GM18951 (cell line): Measurements from ENCODE around the gene FOSB.
A peak's percentile ranks its signal among the peaks of the same experiment; 100 is the strongest.
"Not testable (repeated sequence)": the region's sequence is repeated elsewhere in the genome, so short reads cannot be mapped to it uniquely, and the experiment has no call there.

Experiments
- POLR2A ChIP-seq: IDR thresholded peaks from 4 replicates; pipeline ENCODE4 v1.6.1; 2011; ENCODE audit warnings: mild to moderate bottlenecking; ENCODE audit not compliant: insufficient read length, insufficient read depth; ENCODE audit errors: extremely low read depth
- in situ Hi-C: fragments of 300-500 bp; cut with MboI; formaldehyde crosslinking; loops from one replicate; pipeline ENCODE4 v1.12.0; 2022; ENCODE audit warnings: low sequenced_read_pairs, mixed read lengths, inconsistent platforms; ENCODE audit not compliant: unreplicated experiment

Gene FOSB

DNA sequence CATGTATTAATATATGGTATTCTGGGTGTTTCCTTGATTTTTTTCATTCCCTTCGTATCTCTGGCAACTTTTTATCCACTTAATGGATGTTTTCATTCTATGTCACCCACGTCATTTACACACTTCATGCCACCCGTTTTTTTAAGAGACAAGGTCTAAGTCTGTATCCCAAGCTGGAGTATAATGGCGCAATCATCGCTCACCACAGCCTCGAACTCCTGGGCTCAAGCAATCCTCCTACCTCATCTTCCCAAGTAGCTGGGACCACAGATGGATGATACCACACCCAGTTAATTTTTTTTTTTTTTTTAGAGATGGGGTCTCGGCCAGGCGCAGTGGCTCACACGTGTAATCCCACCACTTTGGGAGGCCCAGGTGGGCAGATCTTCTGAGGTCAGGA lies 36.1 kb downstream of the FOSB start:
- in situ Hi-C loops = no loop called here

DNA sequence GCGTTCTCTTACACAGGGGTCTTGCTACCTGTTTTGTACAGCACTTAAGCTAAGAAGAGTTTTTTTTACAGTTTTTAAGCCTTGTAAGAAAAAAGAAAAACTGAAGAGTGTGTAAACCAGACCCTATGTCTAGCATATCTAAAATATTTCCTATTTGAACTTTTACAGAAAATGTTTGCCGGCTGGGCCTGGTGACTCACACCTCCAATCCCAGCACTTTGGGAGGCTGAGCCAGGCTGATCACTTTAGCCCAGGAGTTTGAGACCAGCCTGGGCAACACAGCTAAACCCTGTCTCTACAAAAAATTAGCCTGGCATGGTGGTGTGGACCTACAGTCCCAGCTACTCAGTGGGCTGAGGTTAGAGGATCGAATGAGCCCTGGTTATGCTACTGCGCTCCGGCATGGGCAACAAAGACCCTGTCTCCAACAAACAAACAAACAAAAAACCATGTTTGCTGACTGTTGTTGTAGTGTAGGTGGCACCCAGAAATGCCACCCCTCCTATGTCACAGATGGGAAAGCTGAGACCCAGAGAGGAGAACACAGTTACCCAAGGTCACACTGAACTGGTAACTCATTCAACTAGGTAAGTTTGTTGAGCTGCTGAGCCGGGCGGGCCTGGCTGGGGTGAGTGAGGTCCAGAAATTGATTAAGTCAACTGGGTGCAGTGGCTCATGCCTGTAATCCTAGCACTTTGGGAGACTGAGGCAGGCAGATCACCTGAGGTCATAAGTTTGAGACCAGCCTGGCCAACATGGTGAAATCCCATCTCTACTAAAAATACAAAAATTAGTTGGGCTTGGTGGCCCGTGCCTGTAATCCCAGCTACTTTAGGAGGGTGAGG lies 37.6 kb downstream of the FOSB start:
- TF ChIP-seq POLR2A = no peak
- in situ Hi-C loops = no loop called here

More for the DNA sequence above, 36.1 kb downstream of the FOSB start:
- TF ChIP-seq POLR2A = no peak

DNA sequence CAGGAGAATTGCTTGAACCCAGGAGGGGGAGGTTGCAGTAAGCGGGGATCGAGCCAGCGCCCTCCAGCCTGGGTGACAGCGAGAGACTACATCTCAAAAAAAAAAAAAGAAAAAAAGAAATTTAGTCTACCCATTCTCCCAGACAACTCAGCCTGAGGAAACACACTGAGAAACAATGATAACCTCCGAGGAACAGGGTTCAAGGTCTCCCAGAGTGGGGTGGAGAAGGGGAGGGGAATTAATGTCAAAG lies 38.1 kb downstream of the FOSB start:
- in situ Hi-C loops = no loop called here
- no peak for TF ChIP-seq POLR2A

DNA sequence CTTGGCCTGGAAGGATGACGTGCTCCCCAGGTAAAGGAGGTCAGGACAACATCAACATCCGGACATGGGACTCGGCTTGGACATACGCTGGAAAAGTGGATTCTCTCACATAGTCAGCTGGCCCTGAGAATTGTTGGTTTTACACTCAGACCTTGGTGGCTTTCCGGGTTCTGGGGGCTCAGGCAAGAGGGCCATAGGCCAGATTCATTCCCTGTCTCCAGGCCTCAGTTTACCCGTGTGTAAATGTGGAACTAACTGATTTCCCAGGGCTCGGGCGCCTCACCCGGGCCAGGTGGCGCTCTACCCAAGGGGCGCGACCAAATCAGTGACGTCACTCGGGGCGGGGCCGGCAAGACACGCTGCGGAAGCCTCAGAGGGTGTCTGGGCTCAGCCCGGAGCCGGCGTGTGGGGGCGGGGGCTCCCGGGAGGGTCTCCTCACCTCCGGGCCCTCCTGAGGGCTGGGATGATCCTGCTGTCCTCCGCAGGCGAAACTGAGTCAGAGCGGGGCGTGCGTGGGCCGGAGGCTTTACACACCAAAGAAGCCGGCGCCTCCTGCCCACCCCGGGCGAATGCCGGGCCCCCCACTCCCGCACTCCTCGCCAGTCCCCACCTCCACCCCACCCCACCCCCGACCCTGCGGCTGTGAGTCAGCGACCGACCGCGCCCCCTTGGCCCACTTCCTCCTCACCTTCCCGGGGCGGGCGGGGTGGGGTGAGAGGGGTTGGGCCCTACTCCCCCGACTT lies 38.6 kb downstream of the FOSB start:
- in situ Hi-C loops = no loop called here
- peak; percentile 86 for TF ChIP-seq POLR2A

DNA sequence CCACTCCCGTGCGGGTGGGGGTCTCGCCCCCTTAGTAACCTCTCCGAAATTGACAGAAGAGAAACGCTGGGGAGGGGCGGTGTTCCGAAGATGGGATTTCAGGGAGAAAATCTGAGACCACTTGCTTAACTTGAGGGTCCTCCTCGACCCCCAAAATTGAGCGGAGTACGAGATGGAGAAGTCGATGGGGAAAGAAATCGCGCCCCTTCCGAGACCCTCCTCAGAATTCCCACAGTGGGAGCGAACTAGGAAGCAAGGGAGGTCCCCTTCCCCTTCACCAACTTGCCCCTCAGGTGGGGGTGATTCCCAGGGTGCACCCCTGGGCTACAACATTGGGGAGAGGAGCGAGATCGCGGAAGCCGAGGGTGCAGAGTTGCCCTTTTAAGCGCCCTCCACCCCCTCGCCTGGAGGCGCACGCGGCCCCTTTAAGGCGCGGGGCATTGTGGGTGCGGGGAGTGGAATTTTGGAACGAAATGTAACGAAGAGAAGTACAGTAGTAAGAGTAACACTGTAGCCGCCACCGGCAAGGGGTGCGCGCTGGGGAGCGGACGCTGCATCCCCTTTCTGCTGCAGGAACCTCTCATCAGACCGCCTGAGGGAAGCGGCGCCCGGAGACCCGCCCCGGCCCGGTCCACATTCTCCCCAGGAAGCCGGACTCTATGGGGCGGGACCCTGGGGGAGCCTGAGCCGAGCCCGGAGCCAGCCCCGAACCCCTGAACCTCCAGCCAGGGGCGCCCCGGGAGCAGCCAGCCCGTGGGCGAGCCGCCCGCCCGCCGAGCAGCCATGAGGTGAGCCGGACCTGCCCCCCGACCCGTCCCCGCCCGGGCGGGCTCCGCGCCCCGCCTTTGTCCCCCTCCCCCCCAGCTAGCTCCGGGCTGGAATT lies 39.4 kb downstream of the FOSB start, which contains the start of gene VASP:
Gene VASP (plus strand): TSS at position 491 of the 883 bp plus-strand sequence. CDS start 293 bp downstream, at position 784.
- in situ Hi-C loops = no loop called here

DNA sequence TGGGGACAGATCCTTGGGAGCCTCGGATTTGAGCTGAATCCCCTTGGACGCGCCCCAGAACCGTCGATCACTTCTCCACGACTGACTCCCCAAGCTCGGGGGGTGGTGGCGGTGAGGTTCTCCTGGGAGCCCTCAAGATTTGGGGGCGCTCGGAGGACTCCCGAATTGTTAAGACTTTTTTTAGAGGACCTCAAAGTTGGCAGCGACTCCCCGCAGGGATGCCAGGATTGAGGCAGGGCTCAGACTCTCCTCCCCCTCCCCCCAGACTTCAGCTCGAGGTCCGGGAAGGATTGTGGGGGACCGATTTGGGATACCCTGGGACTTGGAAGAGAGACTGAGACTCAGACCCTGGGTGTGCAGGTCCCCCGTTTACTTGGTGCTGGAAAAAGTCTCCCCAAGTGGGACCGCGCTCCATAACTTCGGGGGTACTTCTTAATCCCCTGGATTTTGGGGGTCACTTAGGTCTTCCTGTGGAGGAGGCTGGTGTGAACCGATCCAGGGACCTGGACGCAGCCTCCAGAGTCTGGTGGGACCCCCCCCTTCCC lies 40.1 kb downstream of the FOSB start:
- no peak for TF ChIP-seq POLR2A
- in situ Hi-C loops = no loop called here

More for the DNA sequence above, 39.4 kb downstream of the FOSB start, which contains the start of gene VASP:
- TF ChIP-seq POLR2A = peak; percentile 99

DNA sequence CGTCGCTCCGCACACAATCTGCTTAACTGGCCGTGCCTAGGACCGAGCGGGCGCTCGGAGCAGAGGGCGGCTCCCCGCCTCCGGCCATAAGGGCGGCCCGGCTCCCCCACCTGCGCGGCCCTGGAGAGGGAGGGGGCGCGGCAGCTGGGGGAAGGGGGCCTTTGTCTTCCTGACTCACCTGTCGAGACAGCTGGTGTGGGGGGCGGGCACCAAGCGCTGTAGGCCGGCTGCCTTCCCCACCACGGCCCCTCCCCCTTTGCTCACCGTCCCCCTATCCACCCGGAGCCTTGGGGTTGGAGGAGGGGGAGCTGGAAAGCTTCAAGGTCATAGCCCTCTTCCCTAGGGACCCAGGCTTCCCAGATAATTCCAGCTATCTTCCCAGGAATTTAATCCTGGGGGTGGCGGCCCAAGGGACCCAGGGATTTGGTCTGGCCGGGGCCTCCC lies 40.6 kb downstream of the FOSB start:
- TF ChIP-seq POLR2A = no peak
- in situ Hi-C loops = no loop called here

DNA sequence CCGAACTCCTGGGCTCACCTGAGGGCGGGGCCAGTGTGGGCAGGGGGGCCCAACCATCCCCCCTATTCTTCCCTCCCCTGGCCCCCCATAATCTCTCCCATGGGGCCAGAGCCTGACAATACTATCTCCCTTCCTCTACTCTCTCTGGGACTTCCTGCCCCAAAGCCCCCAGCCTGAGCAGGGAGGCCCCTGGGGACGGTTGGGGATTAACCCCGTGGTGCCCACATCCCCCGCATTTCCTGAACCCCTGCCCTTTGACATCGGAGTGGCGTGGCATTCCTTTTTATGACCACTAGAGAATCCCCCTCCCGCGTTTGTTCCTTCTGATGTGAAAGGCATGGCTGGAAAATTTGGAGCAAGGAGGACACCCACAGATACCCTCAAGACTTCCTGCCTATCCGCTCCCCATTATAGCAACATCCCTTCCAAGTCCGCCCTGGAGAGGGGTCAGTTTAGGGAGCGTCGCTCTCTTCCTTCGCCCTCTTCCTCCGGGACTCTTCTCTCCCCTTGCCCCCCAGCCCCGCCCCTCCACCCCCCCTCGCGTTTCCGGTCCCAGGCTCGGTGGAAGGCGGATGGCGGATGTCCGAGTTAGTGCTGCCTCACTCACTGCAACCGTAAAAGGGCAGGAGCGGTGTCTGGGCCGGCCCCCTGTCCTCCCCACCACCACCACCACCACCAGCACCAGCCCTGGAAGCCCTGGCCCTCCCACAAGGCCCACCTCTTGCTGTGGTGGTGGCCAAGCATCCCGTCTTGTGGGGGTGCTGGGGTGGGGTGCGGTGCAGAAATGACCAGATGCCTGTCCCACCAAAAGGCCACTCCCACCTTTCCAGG lies 41.3 kb downstream of the FOSB start:
- in situ Hi-C loops = no loop called here
- peak; percentile 49 for TF ChIP-seq POLR2A

DNA sequence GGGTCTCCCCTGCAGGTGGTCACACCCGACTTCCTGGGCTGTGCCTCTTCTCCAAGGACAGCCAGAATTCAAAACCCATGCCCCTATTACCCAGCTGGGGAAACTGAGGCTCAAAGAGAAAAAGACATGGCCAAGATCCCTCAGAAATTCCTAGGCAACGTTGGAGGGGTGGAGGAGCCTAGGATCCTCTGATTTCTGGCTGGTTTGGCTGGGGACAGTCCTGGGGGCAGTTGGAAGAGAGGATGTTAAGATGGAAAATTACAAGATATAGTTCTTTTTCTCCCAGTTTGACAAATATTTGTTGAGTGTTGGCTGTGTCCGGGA lies 41.9 kb downstream of the FOSB start:
- no peak for TF ChIP-seq POLR2A
- in situ Hi-C loops = no loop called here

DNA sequence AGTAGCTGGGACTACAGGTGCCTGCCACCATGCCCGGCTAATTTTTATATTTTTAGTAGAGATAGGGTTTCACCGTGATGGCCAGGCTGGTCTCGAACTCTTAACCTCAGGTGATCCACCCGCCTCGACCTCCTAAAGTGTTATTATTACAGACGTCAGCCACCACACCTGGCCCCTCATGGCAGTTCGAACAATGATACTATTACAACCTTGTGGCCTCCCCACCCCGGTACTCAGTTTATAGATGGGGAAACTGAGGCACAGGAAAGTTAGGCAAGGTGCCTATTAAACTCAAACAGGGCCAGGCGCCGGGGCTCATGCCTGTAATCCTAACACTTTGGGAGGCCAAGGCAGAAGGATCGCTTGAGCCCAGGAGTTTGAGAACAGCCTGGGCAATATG lies 42.6 kb downstream of the FOSB start:
- in situ Hi-C loops = not testable (repeated sequence)

DNA sequence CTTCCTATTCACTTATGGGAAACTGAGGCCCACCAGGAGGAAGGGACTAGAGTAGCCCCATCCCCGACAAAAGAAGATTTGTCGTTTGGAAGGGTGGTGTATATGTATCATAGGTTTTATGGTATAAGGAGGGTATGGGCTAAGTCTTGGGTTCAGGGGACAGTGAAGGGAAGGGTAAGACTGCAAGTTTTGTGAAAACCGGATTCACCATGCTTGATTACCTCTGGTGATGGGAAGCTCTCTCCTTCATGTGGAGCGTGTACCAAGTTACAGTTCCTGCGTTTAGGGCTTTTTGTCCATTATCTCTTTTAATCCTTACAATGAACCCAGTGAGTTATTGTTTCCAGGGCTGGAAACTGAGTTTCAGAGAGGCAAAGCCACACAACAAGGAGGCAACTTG lies 43.3 kb downstream of the FOSB start:
- in situ Hi-C loops = no loop called here
- TF ChIP-seq POLR2A = no peak

DNA sequence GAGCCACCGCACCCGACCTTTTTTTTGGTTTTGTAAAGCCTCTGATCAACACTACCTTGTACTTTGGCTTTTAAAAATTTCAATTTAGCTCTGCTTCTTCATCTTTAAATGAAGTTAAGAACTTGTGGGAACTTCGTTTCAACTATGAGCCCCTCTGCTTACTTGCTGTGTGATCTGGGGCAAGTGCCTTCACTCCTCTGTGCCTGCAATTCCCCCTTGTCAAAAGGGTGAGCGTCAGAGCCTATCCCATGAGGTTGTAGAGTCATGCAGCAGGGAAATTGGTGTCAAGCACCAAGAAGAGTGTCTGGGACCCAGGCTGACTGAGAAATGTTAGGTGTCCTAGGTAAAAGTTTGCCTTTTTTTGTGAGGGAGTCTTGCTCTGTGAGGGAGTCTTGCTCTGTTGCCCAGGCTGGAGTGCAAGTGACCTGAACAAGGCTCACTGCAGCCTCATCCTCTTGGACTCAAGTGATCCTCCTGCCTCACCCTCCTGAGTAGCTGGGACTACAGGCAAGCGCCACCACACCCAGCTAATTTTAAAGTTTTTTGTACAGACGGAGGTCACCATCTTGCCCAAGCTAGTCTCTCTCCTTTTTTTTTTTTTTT lies 45.2 kb downstream of the FOSB start:
- in situ Hi-C loops = no loop called here
- no peak for TF ChIP-seq POLR2A
